ENCODE results near the gene ADAM15.

DNA sequence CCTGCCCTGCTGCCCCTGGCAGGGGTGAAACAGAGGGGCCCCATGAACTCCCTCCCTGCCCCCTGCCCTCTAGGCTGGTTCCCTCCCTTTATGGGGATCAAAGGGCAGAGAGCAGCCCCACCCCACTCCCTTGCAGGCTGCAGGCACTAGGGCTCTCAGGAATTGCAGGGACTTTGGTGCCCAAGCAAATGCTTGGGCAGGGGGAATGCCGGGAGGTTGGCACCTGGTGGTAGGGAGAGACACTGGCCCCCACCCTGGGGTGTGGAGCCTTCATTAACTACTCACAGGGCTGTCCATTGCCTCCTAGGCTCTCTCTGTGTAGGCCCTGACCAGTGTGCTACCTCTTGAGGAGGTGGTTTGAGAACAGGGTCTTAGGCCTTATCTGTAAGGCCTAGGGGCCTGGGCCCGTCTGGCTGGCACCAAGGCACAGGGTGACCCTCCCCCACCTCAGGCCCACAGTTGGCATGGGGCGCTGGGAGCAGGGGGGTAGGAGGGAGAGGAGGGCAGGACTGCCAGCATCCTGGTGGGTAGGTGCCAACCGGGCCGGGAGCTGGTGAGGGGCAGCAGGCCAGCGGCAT, 43.8 kb upstream of the ADAM15 start:
- TF ChIP-seq, protein P1, sequence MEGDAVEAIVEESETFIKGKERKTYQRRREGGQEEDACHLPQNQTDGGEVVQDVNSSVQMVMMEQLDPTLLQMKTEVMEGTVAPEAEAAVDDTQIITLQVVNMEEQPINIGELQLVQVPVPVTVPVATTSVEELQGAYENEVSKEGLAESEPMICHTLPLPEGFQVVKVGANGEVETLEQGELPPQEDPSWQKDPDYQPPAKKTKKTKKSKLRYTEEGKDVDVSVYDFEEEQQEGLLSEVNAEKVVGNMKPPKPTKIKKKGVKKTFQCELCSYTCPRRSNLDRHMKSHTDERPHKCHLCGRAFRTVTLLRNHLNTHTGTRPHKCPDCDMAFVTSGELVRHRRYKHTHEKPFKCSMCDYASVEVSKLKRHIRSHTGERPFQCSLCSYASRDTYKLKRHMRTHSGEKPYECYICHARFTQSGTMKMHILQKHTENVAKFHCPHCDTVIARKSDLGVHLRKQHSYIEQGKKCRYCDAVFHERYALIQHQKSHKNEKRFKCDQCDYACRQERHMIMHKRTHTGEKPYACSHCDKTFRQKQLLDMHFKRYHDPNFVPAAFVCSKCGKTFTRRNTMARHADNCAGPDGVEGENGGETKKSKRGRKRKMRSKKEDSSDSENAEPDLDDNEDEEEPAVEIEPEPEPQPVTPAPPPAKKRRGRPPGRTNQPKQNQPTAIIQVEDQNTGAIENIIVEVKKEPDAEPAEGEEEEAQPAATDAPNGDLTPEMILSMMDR (IDR thresholded peaks at IDR 0.05; ENCODE audit: insufficient read depth, low read depth, low read length): no peak
- no peak for TF ChIP-seq EZH2 (IDR thresholded peaks at IDR 0.05; ENCODE audit: insufficient read depth, low read length)

Data from astrocyte (in vitro differentiated cells and primary cell).